Amygdala (tissue), 56 donors: ENCODE results near the gene S100A10.

Source experiments
- DNase-seq, 56 donors: peaks; one replicate each; lab custom pipeline; 2025; lab: John Stamatoyannopoulos, UW

Gene S100A10

GRCh38 chr1:152014943-152015342 is 21.3 kb upstream of the S100A10 start:
- no peak for DNase-seq

DNA sequence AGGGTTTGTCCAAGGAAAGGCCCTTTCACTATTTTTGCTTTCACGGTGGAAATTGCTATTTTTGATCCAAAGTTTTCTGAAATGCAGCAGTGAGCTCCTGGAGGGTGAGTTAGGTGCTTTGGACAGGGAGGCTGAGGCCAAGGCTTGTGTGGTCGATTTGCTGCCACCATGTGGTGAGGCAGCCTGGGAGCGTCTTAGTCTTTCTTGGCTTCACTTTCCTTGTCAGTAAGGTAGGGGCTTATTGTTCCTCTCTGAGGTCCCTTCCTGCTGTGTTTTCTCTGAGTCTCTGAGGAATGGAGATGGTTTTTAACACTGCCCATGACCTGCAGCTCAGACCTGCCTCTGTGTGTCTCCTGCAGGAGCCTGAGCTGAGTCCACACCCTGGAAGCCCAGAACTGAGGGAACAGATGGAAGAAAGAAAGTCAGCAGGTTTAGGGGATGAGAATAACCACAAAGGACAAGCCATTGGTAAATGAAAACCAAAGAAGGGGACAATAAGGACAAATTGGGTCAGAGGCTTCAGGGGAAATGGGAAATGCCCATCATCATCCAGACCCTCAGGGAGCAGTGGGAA is 20.1 kb upstream of the S100A10 start:
- DNase-seq = peak in 1 of 56 donors; percentile 8

GRCh38 chr1:152009691-152010090 is 16.0 kb upstream of the S100A10 start:
- DNase-seq = no peak

DNA sequence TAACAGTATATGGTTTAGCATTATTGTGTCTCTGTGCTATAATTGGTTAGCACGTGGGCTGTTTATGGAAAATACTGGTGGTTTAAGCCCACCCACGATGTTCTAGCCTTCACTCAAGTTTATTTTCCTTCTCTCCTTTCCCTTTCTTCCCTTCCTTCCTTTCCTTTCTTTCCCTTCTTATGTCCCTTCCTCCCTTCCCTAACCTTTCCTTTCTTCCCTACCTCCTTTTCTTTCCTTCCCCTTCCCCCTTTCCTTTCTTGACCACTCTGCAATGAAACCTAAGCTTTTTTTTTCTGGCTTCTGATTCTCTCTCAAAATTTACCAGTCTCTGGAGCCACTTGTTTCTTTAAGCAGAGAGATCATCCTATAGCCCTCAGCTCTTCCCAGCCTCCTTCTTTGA is 13.4 kb upstream of the S100A10 start:
- no peak for DNase-seq

DNA sequence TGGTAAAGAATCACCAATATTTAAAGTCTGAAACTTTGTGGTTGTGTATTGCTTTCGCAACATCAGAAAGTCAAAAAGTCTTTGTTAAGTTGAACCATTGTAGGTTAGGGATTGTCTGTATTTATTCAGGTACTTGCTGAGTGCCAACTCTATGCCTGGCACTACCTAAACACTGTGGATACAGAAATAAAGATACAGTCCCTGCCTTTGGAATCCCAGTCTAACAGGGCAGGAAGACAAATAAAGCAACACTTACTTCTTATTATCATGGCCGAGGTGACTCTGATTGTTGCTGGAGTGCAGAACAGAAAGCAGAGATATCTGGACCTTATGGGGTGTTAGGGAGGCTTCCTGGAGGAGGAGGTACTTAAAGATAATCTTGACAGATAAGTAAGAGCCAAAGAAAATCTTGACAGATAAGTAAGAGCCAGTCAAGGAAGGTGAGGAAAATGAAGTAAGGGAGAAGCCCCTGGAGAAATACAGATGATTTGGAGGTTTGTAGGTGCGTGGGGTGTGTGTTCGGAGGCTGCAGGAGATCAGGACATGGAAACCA is 11.8 kb upstream of the S100A10 start:
- no peak for DNase-seq

DNA sequence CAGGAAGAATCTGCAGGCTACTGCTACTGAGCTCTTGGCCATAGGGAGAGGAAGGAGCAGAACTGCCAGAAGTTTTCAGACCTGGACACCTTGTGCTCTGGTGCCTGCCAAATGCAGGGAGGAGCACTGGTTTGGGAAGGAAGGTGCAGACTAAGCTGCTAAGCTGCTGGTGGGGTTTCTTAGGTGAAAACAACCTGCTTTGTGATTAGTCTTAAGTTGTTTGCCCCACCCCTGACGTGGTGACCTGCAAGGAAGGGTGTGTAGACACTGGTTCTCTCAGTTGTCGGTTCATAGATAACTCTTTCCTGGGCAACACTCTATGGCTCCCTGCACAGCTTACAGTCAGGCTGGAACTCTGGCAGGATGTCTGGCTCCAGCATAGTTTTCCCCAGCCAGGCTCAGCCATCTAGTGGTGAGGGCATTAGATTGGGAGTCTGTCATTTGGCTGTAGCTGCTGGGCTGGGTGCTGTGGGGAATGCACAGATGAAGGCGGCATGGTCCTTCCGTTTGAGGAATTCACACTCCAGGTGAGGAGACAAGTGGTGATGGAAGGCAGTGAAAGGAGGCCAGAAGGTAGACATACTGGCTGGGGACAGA is 10.3 kb upstream of the S100A10 start:
- no peak for DNase-seq

DNA sequence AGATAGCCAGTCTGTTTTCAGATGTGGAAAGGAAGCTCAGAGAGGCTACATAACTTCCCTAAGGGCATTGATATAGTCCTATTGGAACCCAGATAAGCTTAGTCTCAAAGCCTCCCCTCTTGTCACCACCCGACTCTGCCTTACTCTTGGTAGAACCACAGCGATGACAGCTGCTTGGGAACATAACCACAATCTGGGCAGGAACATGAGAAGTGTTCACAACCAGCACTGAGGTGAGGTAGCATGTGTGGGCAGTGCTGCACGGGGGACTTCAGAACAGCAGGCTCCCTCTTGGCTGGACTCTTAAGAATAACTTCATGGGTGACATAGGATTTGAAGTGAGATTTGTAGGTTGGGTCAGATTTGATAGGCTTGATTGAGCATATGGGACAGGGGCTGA is 9.3 kb upstream of the S100A10 start:
- no peak for DNase-seq

GRCh38 chr1:152001631-152002584 is 8.2 kb upstream of the S100A10 start:
- DNase-seq = peak in 51 of 56 donors; percentile 3 to 90 (median 44)

GRCh38 chr1:152000964-152001630 is 7.4 kb upstream of the S100A10 start:
- no peak for DNase-seq

- DNase-seq = no peak
Observed at GRCh38 chr1:151998611-151999362, 5.1 kb upstream of the S100A10 start.

GRCh38 chr1:151997284-151997570 is 3.6 kb upstream of the S100A10 start:
- DNase-seq = no peak

DNA sequence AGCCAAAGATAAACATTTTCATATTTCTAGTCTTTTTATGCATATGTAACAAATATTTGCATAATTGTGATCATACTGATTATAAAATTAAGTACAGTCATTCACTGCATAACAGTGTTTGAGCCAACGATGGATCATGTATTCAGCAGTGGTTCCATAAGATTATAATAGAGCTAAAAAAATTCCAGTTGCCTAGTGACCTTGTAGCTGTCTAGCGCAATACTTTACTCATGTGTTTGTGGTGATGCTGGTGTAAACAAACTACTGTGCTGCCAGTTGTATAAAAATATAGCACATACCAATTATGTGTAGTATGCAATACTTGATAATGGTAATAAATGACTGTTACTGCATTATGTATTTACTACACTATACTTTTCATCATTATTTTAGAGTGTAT is 2.1 kb upstream of the S100A10 start:
- no peak for DNase-seq

- DNase-seq = no peak
Observed at GRCh38 chr1:151994956-151995355, 1.3 kb upstream of the S100A10 start.

GRCh38 chr1:151993084-151993733 is 450 bp downstream of the S100A10 start:
- DNase-seq = no peak

- peak in 1 of 56 donors; percentile 35 for DNase-seq
Observed at GRCh38 chr1:151992303-151993083, 1.2 kb downstream of the S100A10 start.

- no peak for DNase-seq
Observed at GRCh38 chr1:151991663-151992302, 1.9 kb downstream of the S100A10 start.

GRCh38 chr1:151990856-151991198 is 2.8 kb downstream of the S100A10 start:
- no peak for DNase-seq

- no peak for DNase-seq
Observed at GRCh38 chr1:151990058-151990855, 3.4 kb downstream of the S100A10 start.
